IPS-20b (cell line): ENCODE measurements around the gene TEX54.

Experiments used
- H3K27ac ChIP-seq: one replicate; pipeline ENCODE4 v1.5.1; 2013; ENCODE audit warnings: low read length
- H3K27me3 ChIP-seq: 2 replicates; pipeline ENCODE4 v1.6.1; 2013; ENCODE audit warnings: mild to moderate bottlenecking, low read length, inconsistent platforms; ENCODE audit not compliant: insufficient read depth
- H3K36me3 ChIP-seq: 2 replicates; pipeline ENCODE4 v1.6.1; 2013; ENCODE audit warnings: low read depth, mild to moderate bottlenecking, inconsistent platforms, low read length, moderate library complexity; ENCODE audit not compliant: insufficient read depth
- H3K4me1 ChIP-seq: 2 replicates; pipeline ENCODE4 v1.6.1; 2013; ENCODE audit warnings: mild to moderate bottlenecking, control low read depth, inconsistent platforms, low read length, moderate library complexity; ENCODE audit not compliant: insufficient read depth
- H3K4me3 ChIP-seq: 2 replicates; pipeline ENCODE4 v1.5.1; 2013; ENCODE audit warnings: mild to moderate bottlenecking, low read length, inconsistent platforms
- H3K9ac ChIP-seq: 2 replicates; pipeline ENCODE4 v1.6.1; 2013; ENCODE audit warnings: low read depth, mild to moderate bottlenecking, inconsistent platforms, low read length, moderate library complexity
- H3K9me3 ChIP-seq: 2 replicates; pipeline ENCODE4 v1.6.1; 2013; ENCODE audit warnings: mild to moderate bottlenecking, low read depth, low read length, inconsistent platforms; ENCODE audit not compliant: insufficient read depth

Gene TEX54

GRCh38 chr11:62832336-62833234 is at the start of gene TEX54:
TEX54 (minus strand) TSS chr11:62832841.
- peak within 1 kb of the TSS; percentile 95 for H3K27ac ChIP-seq
- peak within 1 kb of the TSS; percentile 97 for H3K4me3 ChIP-seq
- H3K4me1 ChIP-seq = peaks cover 4% of the 10 kb centered on the region; the same call in 1 of the 2 replicates
- no peaks in the 10 kb centered on the region for H3K9me3 ChIP-seq
- peaks cover 47% of the 10 kb centered on the region for H3K36me3 ChIP-seq
- peak within 1 kb of the TSS; percentile 94 for H3K9ac ChIP-seq
- no peaks in the 10 kb centered on the region for H3K27me3 ChIP-seq

GRCh38 chr11:62882431-62882749 is 49.7 kb upstream of the TEX54 start:
- H3K27me3 ChIP-seq = no peaks in the 10 kb centered on the region
- H3K9me3 ChIP-seq = no peaks in the 10 kb centered on the region
- H3K9ac ChIP-seq = peak overlapping the region; percentile 99
- H3K27ac ChIP-seq = peak overlapping the region; percentile 92
- H3K4me1 ChIP-seq = peaks cover 19% of the 10 kb centered on the region
- peaks cover 84% of the 10 kb centered on the region for H3K36me3 ChIP-seq
- H3K4me3 ChIP-seq = peak overlapping the region; percentile 87

GRCh38 chr11:62881579-62882430 is 49.2 kb upstream of the TEX54 start:
- Histone ChIP-seq H3K4me3 (peak overlapping the region; percentile 87), H3K9ac (peak overlapping the region; percentile 99), H3K27ac (peak overlapping the region; percentile 92), H3K4me1 (peaks cover 19% of the 10 kb centered on the region), H3K27me3 (no peaks in the 10 kb centered on the region), H3K9me3 (no peaks in the 10 kb centered on the region), H3K36me3 (peaks cover 84% of the 10 kb centered on the region)

- H3K4me1 ChIP-seq = peaks cover 19% of the 10 kb centered on the region
- H3K9me3 ChIP-seq = no peaks in the 10 kb centered on the region
- peaks cover 83% of the 10 kb centered on the region for H3K36me3 ChIP-seq
- no peaks in the 10 kb centered on the region for H3K27me3 ChIP-seq
- peak within 1 kb of the TSS; percentile 92 for H3K27ac ChIP-seq
- peak within 1 kb of the TSS; percentile 99 for H3K9ac ChIP-seq
- peak within 1 kb of the TSS; percentile 87 for H3K4me3 ChIP-seq
Observed at GRCh38 chr11:62880803-62881578, 48.4 kb upstream of the TEX54 start, which contains the start of gene SLC3A2. SLC3A2 (plus strand) TSS chr11:62880896; CDS start chr11:62881024, 128 bp downstream.

GRCh38 chr11:62880231-62880802 is 47.7 kb upstream of the TEX54 start:
- peak overlapping the region; percentile 99; the same call in 1 of the 2 replicates for H3K9ac ChIP-seq
- H3K27me3 ChIP-seq = no peaks in the 10 kb centered on the region
- peaks cover 81% of the 10 kb centered on the region for H3K36me3 ChIP-seq
- H3K9me3 ChIP-seq = no peaks in the 10 kb centered on the region
- no peak overlapping the region for H3K27ac ChIP-seq
- peaks cover 19% of the 10 kb centered on the region for H3K4me1 ChIP-seq
- peak overlapping the region; percentile 87 for H3K4me3 ChIP-seq

- peaks cover 81% of the 10 kb centered on the region for H3K36me3 ChIP-seq
Observed at GRCh38 chr11:62879235-62879978, 46.8 kb upstream of the TEX54 start.

GRCh38 chr11:62876712-62877111 is 44.1 kb upstream of the TEX54 start:
- Histone ChIP-seq H3K9ac (no peak overlapping the region), H3K27ac (no peak overlapping the region), H3K4me1 (peaks cover 12% of the 10 kb centered on the region), H3K27me3 (no peaks in the 10 kb centered on the region), H3K36me3 (peaks cover 80% of the 10 kb centered on the region), H3K9me3 (no peaks in the 10 kb centered on the region), H3K4me3 (no peak overlapping the region)

More at GRCh38 chr11:62879235-62879978, 46.8 kb upstream of the TEX54 start:
- Histone ChIP-seq H3K9ac (peak overlapping the region; percentile 99; the same call in 1 of the 2 replicates), H3K27ac (no peak overlapping the region), H3K27me3 (no peaks in the 10 kb centered on the region), H3K4me1 (peaks cover 19% of the 10 kb centered on the region), H3K4me3 (peak overlapping the region; percentile 87), H3K9me3 (no peaks in the 10 kb centered on the region)

GRCh38 chr11:62875698-62876478 is 43.2 kb upstream of the TEX54 start:
- H3K4me3 ChIP-seq = no peak overlapping the region
- peaks cover 87% of the 10 kb centered on the region for H3K36me3 ChIP-seq
- no peak overlapping the region for H3K9ac ChIP-seq
- H3K4me1 ChIP-seq = peaks cover 12% of the 10 kb centered on the region
- H3K27ac ChIP-seq = no peak overlapping the region
- H3K27me3 ChIP-seq = no peaks in the 10 kb centered on the region
- no peaks in the 10 kb centered on the region for H3K9me3 ChIP-seq

GRCh38 chr11:62874851-62875250 is 42.2 kb upstream of the TEX54 start:
- Histone ChIP-seq H3K9ac (no peak overlapping the region), H3K27me3 (no peaks in the 10 kb centered on the region), H3K4me3 (no peak overlapping the region), H3K27ac (no peak overlapping the region), H3K36me3 (peaks cover 88% of the 10 kb centered on the region), H3K4me1 (peaks cover 6% of the 10 kb centered on the region), H3K9me3 (no peaks in the 10 kb centered on the region)

GRCh38 chr11:62865635-62866034 is 33.0 kb upstream of the TEX54 start:
- Histone ChIP-seq H3K36me3 (peaks cover 59% of the 10 kb centered on the region), H3K27ac (no peak overlapping the region), H3K27me3 (no peaks in the 10 kb centered on the region), H3K9me3 (no peaks in the 10 kb centered on the region), H3K9ac (no peak overlapping the region), H3K4me1 (peaks cover 13% of the 10 kb centered on the region; the same call in 1 of the 2 replicates), H3K4me3 (no peak overlapping the region)
